ENCODE results near the gene EPHB2.

EPHB2 gene

GRCh38 chr1:22805672-22806038 is 95.0 kb downstream of the EPHB2 start:
- Histone ChIP-seq H3K9me3 (ENCODE audit: severe bottlenecking) (no peaks in the 10 kb centered on the region), H3K27ac (ENCODE audit: poor library complexity, severe bottlenecking) (no peak overlapping the region), H3K4me1 (ENCODE audit: insufficient read depth, poor library complexity, severe bottlenecking) (peaks cover 24% of the 10 kb centered on the region), H3K4me3 (ENCODE audit: severe bottlenecking) (no peak overlapping the region), H3K36me3 (ENCODE audit: low read depth) (no peaks in the 10 kb centered on the region), H3K27me3 (ENCODE audit: insufficient read depth, poor library complexity, severe bottlenecking) (no peaks in the 10 kb centered on the region)
- no peak for ATAC-seq (ENCODE audit: low read depth)
- DNase-seq (ENCODE audit: low spot score) = no peak
- no peak for TF ChIP-seq CTCF (IDR thresholded peaks at IDR 0.05; ENCODE audit: poor library complexity, severe bottlenecking)

GRCh38 chr1:22806584-22806983 is 95.9 kb downstream of the EPHB2 start:
- Histone ChIP-seq H3K36me3 (ENCODE audit: low read depth) (no peaks in the 10 kb centered on the region), H3K27me3 (ENCODE audit: insufficient read depth, poor library complexity, severe bottlenecking) (no peaks in the 10 kb centered on the region), H3K27ac (ENCODE audit: poor library complexity, severe bottlenecking) (no peak overlapping the region), H3K4me1 (ENCODE audit: insufficient read depth, poor library complexity, severe bottlenecking) (peaks cover 24% of the 10 kb centered on the region), H3K9me3 (ENCODE audit: severe bottlenecking) (no peaks in the 10 kb centered on the region), H3K4me3 (ENCODE audit: severe bottlenecking) (no peak overlapping the region)
- DNase-seq (ENCODE audit: low spot score) (no peak), ATAC-seq (ENCODE audit: low read depth) (no peak)
- no peak for TF ChIP-seq CTCF (IDR thresholded peaks at IDR 0.05; ENCODE audit: poor library complexity, severe bottlenecking)

GRCh38 chr1:22807340-22807739 is 96.7 kb downstream of the EPHB2 start:
- Histone ChIP-seq H3K27me3 (ENCODE audit: insufficient read depth, poor library complexity, severe bottlenecking) (no peaks in the 10 kb centered on the region), H3K9me3 (ENCODE audit: severe bottlenecking) (no peaks in the 10 kb centered on the region), H3K36me3 (ENCODE audit: low read depth) (no peaks in the 10 kb centered on the region), H3K27ac (ENCODE audit: poor library complexity, severe bottlenecking) (no peak overlapping the region), H3K4me3 (ENCODE audit: severe bottlenecking) (no peak overlapping the region), H3K4me1 (ENCODE audit: insufficient read depth, poor library complexity, severe bottlenecking) (peaks cover 24% of the 10 kb centered on the region)
- DNase-seq (ENCODE audit: low spot score) (no peak), ATAC-seq (ENCODE audit: low read depth) (no peak)
- no peak for TF ChIP-seq CTCF (IDR thresholded peaks at IDR 0.05; ENCODE audit: poor library complexity, severe bottlenecking)

- Histone ChIP-seq H3K4me1 (ENCODE audit: insufficient read depth, poor library complexity, severe bottlenecking) (peaks cover 24% of the 10 kb centered on the region), H3K9me3 (ENCODE audit: severe bottlenecking) (no peaks in the 10 kb centered on the region), H3K27me3 (ENCODE audit: insufficient read depth, poor library complexity, severe bottlenecking) (no peaks in the 10 kb centered on the region), H3K27ac (ENCODE audit: poor library complexity, severe bottlenecking) (peak overlapping the region; percentile 36), H3K36me3 (ENCODE audit: low read depth) (no peaks in the 10 kb centered on the region), H3K4me3 (ENCODE audit: severe bottlenecking) (no peak overlapping the region)
- no peak for TF ChIP-seq CTCF (IDR thresholded peaks at IDR 0.05; ENCODE audit: poor library complexity, severe bottlenecking)
- ATAC-seq (ENCODE audit: low read depth) (peak; percentile 47; the same call in 2 of the 3 replicates), DNase-seq (ENCODE audit: low spot score) (no peak)
Measured at GRCh38 chr1:22808186-22808675, 97.6 kb downstream of the EPHB2 start.

GRCh38 chr1:22808676-22809483 is 98.2 kb downstream of the EPHB2 start:
- no peaks in the 10 kb centered on the region for H3K27me3 ChIP-seq (ENCODE audit: insufficient read depth, poor library complexity, severe bottlenecking)
- H3K4me3 ChIP-seq (ENCODE audit: severe bottlenecking) = no peak overlapping the region
- H3K36me3 ChIP-seq (ENCODE audit: low read depth) = no peaks in the 10 kb centered on the region
- H3K27ac ChIP-seq (ENCODE audit: poor library complexity, severe bottlenecking) = peak overlapping the region; percentile 36
- peaks cover 24% of the 10 kb centered on the region for H3K4me1 ChIP-seq (ENCODE audit: insufficient read depth, poor library complexity, severe bottlenecking)
- no peaks in the 10 kb centered on the region for H3K9me3 ChIP-seq (ENCODE audit: severe bottlenecking)
- DNase-seq (ENCODE audit: low spot score) = no peak
- ATAC-seq (ENCODE audit: low read depth) = peak; percentile 61; the same call in 2 of the 3 replicates
- TF ChIP-seq CTCF (IDR thresholded peaks at IDR 0.05; ENCODE audit: poor library complexity, severe bottlenecking) = no peak
